Activated CD8-positive, alpha-beta T cell treated with anti-CD3 and anti-CD28 coated beads, Interleukin-2, amount 10 ng/mL, durations not matched to agents 7 days and 5 days (primary cell): Measurements from ENCODE around the gene KLF18. TPM values are rescaled to one million over a fixed set of nuclear protein-coding genes. Genes with fewer than 3 reads are reported as not detected.

Source experiments
- ATAC-seq: fragments of 150-1000 bp; cut with Tn5 transposase; one replicate; pipeline ENCODE4 v1.10.0; 2021; ENCODE audit warnings: moderate library complexity
- CTCF ChIA-PET: fragments of 350-600 bp; sonication (Branson Sonifier 250); formaldehyde crosslinking; loops from one replicate; lab custom pipeline; 2021; ENCODE audit warnings: antibody characterized with exemption; lab: Charles Lee
- POLR2A ChIA-PET: fragments of 350-600 bp; sonication (Branson Sonifier 250); formaldehyde crosslinking; loops from one replicate; lab custom pipeline; 2021; ENCODE audit warnings: antibody characterized with exemption; lab: Charles Lee
- DNase-seq: peaks from one replicate; pipeline ENCODE4 v3.0.0-alpha.2; 2020
- H3K27ac Mint-ChIP-seq: one replicate; pipeline ENCODE4 v1.8.0; 2021; ENCODE audit warnings: mild to moderate bottlenecking, mixed read lengths
- H3K27me3 Mint-ChIP-seq: one replicate; pipeline ENCODE4 v1.8.0; 2021; ENCODE audit warnings: low read depth, mixed read lengths
- H3K36me3 Mint-ChIP-seq: one replicate; pipeline ENCODE4 v1.8.0; 2021; ENCODE audit warnings: low read depth, mixed read lengths
- H3K4me1 Mint-ChIP-seq: one replicate; pipeline ENCODE4 v1.8.0; 2021; ENCODE audit warnings: low read depth, mixed read lengths
- H3K4me3 Mint-ChIP-seq: one replicate; pipeline ENCODE4 v1.8.0; 2021; ENCODE audit warnings: mild to moderate bottlenecking, mixed read lengths
- H3K9me3 Mint-ChIP-seq: one replicate; pipeline ENCODE4 v1.8.0; 2022; ENCODE audit warnings: mixed read lengths; ENCODE audit not compliant: insufficient read depth
- total RNA-seq, 2 experiments: library from RNA; stranded (reverse); gene quantifications; one replicate each; pipeline ENCODE4 v1.2.3, GENCODE V29; 2021

Gene KLF18
- total RNA-seq, 2 experiments from 2014 or later, result not detected

DNA sequence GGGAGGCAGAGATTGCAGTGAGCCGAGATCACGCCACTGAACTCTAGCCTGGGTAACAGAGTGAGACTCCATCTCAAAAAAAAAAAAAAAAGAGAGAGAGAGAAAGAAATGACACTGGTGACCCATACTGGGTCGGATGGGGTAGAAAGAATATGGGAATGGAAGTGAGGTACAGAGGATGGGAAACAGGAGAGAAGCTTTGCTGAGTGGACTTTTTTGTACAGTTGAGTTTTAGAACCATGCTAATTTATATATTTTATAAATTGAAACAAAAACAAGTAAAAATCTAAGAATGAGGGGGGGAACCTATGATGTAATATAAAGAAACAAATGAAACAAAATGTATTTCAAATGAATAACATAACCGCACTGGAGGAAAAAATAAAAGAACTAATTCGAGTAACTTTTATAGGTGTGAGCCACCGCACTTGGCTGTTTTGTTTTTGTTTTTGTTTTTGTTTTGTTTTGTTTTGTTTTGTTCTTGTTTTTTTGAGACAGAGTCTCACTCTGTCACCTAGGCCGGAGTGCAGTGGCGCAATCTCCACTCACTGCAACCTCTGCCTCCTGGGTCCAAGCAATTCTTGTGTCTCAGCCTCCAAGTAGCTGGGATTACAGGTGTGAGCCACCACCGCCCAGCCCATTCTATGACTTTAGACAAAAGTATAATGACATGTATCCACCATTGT, 41.1 kb downstream of the KLF18 start:
- DNase-seq, result no peak
- ATAC-seq, result no peak
- CTCF ChIA-PET, result interaction anchor here (0.7 kb wide), 1 partner anchor 58 kb away, joined by 3 read pairs; no protein-coding TSS in a partner anchor
- no peak overlapping the region for H3K4me3 Mint-ChIP-seq
- H3K9me3 Mint-ChIP-seq, result no peaks in the 10 kb centered on the region
- POLR2A ChIA-PET, result no interaction called here
- no peaks in the 10 kb centered on the region for H3K36me3 Mint-ChIP-seq
- H3K27me3 Mint-ChIP-seq, result peaks cover 12% of the 10 kb centered on the region
- H3K27ac Mint-ChIP-seq, result no peak overlapping the region
- H3K4me1 Mint-ChIP-seq, result no peaks in the 10 kb centered on the region

DNA sequence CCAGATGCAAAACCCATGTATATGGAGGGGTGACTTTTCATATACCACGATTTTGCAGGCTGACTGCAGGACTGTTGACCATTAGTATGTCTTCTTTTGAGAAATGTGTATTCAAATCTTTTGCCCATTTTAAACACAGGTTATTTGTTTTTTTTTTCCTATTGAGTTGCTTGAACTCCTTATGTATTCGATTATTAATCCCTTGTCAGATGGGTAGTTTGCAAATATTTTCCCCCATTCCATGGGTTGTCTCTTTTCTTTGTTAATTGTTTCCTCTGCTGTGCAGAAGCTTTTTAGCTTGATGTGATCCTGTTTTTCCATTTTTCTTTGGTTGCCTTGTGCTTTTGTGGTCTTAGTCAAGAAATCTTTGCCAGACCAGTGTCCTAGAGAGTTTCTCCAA, 47.4 kb downstream of the KLF18 start:
- ATAC-seq (no peak), DNase-seq (no peak)
- no peaks in the 10 kb centered on the region for H3K4me1 Mint-ChIP-seq
- H3K9me3 Mint-ChIP-seq, result no peaks in the 10 kb centered on the region
- H3K27ac Mint-ChIP-seq, result no peak overlapping the region
- ChIA-PET POLR2A (no interaction called here), CTCF (interaction anchor here (1.9 kb wide), 1 partner anchor 45 kb away, joined by 9 read pairs; no protein-coding TSS in a partner anchor)
- H3K36me3 Mint-ChIP-seq, result no peaks in the 10 kb centered on the region
- H3K4me3 Mint-ChIP-seq, result no peak overlapping the region
- peaks cover 29% of the 10 kb centered on the region for H3K27me3 Mint-ChIP-seq

- ChIA-PET POLR2A (no interaction called here), CTCF (no interaction called here)
- no peak overlapping the region for H3K4me3 Mint-ChIP-seq
- peaks cover 28% of the 10 kb centered on the region for H3K27me3 Mint-ChIP-seq
- ATAC-seq, result no peak
- H3K9me3 Mint-ChIP-seq, result no peaks in the 10 kb centered on the region
- no peak for DNase-seq
- no peak overlapping the region for H3K27ac Mint-ChIP-seq
- no peaks in the 10 kb centered on the region for H3K36me3 Mint-ChIP-seq
- H3K4me1 Mint-ChIP-seq, result no peaks in the 10 kb centered on the region
Observed at GRCh38 chr1:44090429-44091252, 50.8 kb downstream of the KLF18 start.

GRCh38 chr1:44089371-44090048, 51.9 kb downstream of the KLF18 start:
- H3K27me3 Mint-ChIP-seq, result peaks cover 28% of the 10 kb centered on the region
- CTCF ChIA-PET, result no interaction called here
- no peak for ATAC-seq
- POLR2A ChIA-PET, result no interaction called here
- no peaks in the 10 kb centered on the region for H3K36me3 Mint-ChIP-seq
- H3K27ac Mint-ChIP-seq, result no peak overlapping the region
- no peaks in the 10 kb centered on the region for H3K9me3 Mint-ChIP-seq
- no peak overlapping the region for H3K4me3 Mint-ChIP-seq
- no peak for DNase-seq
- H3K4me1 Mint-ChIP-seq, result no peaks in the 10 kb centered on the region

Other genes starting within 250 kb of the KLF18 start
- under 1 TPM; 0.23 to 0.68 TPM for gene ARTN, start 207.8 kb downstream of the KLF18 start, total RNA-seq
- gene IPO13, start 194.7 kb downstream of the KLF18 start, total RNA-seq, result 10 to 100 TPM; 23.7 to 24.5 TPM
- 10 to 100 TPM; 32.4 to 32.9 TPM for gene DPH2, start 171.6 kb downstream of the KLF18 start, total RNA-seq
- gene ATP6V0B, start 166.7 kb downstream of the KLF18 start, total RNA-seq, result 100 to 1,000 TPM; 116 to 117 TPM
- 10 to 100 TPM; 20.1 to 20.2 TPM for gene B4GALT2, start 162.4 kb downstream of the KLF18 start, total RNA-seq
- gene CCDC24, start 150.0 kb downstream of the KLF18 start, total RNA-seq, result 1 to 10 TPM; 1.1 to 1.3 TPM
- 1 to 10 TPM; 1.9 to 2.3 TPM for gene SLC6A9, start 110.2 kb downstream of the KLF18 start, total RNA-seq
- not detected for gene KLF17, start 22.8 kb downstream of the KLF18 start, total RNA-seq
- 10 to 100 TPM; 33.3 to 34.9 TPM for gene DMAP1, start 71.8 kb upstream of the KLF18 start, total RNA-seq
- 10 to 100 TPM; 33.1 to 33.2 TPM for gene ERI3, start 213.6 kb upstream of the KLF18 start, total RNA-seq